ENCODE results near the gene TIGD7.

GRCh38 chr16:3321816-3322215, 16.6 kb upstream of the TIGD7 start:
- no peak for TF ChIP-seq CTCF (IDR thresholded peaks at IDR 0.05)
- no peak for TF ChIP-seq POLR2A (IDR thresholded peaks at IDR 0.05)
